Measurements from ENCODE around the gene NDP.

NDP gene

GRCh38 chrX:43973249-43974099 is at the start of gene NDP:
TSS of gene NDP (minus strand) at chrX:43973390. CDS start at chrX:43958645, 14,745 bp downstream.
- DNase-seq (ENCODE audit: low spot score): peak; percentile 13

GRCh38 chrX:44022964-44023363 is 49.8 kb upstream of the NDP start:
- no peak for DNase-seq (ENCODE audit: low spot score)

- no peak for DNase-seq (ENCODE audit: low spot score)
Observed at GRCh38 chrX:44020693-44021092, 47.5 kb upstream of the NDP start.

DNA sequence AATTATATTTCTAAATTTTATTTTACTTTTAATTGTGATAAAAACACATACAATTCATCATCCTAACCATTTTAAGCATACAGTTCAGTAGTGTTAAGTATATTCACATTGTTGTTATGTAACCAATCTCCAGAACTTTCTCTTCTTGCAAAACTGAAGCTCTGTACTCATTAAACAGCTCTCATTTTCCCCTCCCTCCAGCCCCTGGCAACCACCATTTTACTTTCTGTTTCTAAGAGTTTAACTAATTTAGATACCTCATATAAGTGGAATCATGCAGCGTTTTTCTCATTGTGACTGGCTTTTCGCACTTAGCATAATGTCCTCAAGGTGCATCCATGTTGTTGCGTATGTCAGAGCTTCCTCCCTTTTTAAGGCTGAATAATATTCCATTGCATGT is 46.7 kb upstream of the NDP start:
- no peak for DNase-seq (ENCODE audit: low spot score)

GRCh38 chrX:44017676-44018075 is 44.5 kb upstream of the NDP start:
- no peak for DNase-seq (ENCODE audit: low spot score)

GRCh38 chrX:44016906-44017305 is 43.7 kb upstream of the NDP start:
- no peak for DNase-seq (ENCODE audit: low spot score)

DNA sequence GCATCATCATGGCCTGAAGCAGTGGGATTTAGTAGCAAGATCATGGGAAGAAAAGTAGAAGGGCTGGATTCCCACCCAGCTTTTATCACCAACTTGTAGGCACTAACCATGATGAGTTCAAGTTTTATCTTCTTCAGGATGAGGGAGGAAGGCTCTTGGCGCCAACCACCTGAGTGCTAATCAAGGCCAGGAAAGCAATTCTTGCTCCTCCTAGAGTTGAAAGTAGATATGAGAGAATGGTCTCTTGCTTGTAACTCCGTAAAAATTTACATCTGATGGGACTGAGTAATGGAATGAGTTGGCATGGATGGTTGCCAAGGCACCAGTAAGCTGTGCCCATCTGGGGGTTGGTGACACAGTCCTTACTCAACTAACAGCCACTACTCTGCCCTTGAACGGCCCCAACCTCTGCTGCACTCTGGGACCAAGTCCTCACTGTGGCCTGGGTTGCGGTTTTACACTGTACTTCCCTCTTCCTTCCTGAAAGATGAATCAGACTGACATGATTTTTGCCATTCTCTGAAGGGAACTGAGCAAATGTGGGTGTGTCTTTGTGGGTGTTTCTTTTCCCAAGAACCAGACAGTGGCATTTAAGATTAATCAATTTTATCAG is 39.4 kb upstream of the NDP start:
- peak; percentile 63 for DNase-seq (ENCODE audit: low spot score)

DNA sequence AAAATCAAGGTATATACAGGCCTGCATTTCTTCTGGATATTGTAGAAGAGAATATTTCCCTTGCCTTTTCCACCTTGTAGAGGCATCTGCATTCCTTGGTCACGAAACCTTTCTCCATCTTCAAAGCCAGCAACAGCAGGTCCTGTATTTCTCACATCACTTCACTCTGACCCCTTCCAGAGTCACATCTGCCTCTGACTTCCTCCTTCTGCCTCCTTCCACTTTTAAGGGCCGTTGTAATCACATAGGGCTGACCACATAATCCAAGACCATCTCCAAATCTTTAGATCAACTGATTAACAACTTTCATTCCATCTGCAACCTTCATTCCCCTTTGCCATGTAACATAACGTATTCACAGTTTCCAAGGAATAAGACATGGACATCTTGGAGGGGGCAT is 38.3 kb upstream of the NDP start:
- no peak for DNase-seq (ENCODE audit: low spot score)

DNA sequence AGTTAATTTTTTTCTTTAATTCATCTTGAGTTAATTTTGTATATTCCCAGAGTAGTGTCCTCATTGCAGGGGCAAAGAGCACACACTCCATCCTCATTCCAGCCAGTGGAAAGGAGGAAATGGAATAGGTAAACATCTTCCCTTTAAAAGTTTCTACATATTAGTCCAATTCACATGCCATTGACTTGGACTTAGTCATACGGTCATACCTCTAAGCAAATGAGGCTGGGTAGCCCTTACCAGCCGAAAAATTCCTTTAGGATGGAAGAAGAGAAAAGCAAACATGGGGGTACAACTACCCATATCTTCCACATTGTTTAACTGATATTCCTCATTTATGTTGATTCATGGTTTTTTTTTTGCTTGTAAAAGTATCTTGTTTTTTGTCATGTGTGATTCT is 37.4 kb upstream of the NDP start:
- DNase-seq (ENCODE audit: low spot score): no peak

DNA sequence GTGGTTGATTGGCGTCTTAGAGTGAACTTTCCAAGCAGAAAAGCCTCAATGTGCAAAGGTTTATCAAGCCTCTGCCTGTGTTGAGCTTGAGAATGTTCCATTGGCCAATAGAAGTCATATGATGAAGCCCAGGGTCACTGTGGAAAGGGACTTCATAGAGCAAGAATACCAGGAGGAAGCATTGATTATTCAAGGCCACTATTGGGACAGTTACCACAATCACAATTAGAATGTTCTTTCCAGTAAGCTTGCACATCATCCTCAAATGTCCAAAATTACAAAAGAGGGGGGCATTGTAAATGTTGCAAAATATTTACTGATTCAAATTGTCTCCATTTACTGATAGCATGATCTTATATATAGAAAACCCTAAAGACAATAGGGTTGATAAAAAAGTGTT is 32.9 kb upstream of the NDP start:
- DNase-seq (ENCODE audit: low spot score): no peak

DNA sequence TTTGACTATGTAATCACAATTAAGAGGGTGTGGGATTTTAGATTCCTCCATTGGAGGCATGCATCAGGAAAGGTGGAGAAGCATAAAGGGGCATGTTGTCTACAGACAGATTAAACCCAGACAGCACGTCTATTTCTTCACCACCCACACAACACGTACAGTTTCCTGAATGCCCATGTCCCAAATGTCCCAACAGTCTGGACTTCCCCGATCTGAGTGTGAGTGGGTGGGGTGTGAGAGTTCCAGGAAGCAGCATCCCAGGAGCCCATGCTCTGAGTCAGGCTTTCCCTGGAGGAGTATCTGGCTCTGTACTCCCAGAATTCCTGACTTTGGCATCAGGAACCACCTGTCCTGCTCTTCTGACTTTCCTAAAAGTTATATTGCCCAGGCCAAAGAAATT is 30.8 kb upstream of the NDP start:
- peak; percentile 4 for DNase-seq (ENCODE audit: low spot score)

GRCh38 chrX:44002567-44002966 is 29.4 kb upstream of the NDP start:
- DNase-seq (ENCODE audit: low spot score): no peak

- no peak for DNase-seq (ENCODE audit: low spot score)
Observed at GRCh38 chrX:43998374-43998773, 25.2 kb upstream of the NDP start.

- DNase-seq (ENCODE audit: low spot score): no peak
Observed at GRCh38 chrX:43996491-43996890, 23.3 kb upstream of the NDP start.

DNA sequence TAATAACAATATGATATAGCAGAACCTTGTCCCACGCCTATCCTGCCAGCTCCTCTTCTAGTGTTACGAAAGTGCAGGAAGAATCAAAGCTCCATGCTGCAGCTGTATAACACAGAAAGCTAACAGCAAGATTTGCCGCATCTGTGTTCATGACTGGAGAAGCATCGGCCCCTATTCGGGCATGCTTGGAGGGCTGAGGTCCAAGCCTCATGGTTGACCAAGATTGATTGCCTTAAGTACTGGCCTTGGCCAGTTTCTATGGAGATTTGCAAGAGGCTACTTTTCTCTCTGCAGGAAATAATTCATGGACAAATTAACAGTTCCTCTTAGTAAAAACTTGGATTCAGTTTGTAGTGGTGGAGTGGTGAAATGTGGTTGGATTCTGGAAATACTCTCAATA is 12.9 kb upstream of the NDP start:
- no peak for DNase-seq (ENCODE audit: low spot score)

GRCh38 chrX:43985511-43985910 is 12.3 kb upstream of the NDP start:
- DNase-seq (ENCODE audit: low spot score): no peak

GRCh38 chrX:43978226-43978625 is 5.0 kb upstream of the NDP start:
- no peak for DNase-seq (ENCODE audit: low spot score)

GRCh38 chrX:43976205-43976604 is 3.0 kb upstream of the NDP start:
- DNase-seq (ENCODE audit: low spot score): no peak

DNA sequence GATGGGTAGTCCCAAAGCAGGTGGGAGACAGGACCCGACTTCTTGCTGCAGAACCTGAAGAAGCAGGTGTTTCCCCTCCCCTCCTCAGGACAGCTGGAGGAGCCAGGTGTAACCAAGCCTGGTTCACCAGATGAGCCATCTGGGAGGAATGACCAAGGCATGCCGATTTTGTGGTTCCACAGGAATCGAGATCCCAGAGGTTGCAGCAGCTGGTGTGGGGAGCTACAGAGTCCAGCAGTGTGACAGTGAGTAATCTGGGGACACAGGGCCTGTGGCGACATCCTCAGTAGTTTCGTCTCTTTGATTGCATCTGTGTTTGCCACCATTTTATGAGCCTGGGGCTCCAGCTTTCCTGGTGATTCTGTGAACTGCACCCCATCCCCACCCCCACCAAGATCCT is 2.6 kb upstream of the NDP start:
- DNase-seq (ENCODE audit: low spot score): no peak

DNA sequence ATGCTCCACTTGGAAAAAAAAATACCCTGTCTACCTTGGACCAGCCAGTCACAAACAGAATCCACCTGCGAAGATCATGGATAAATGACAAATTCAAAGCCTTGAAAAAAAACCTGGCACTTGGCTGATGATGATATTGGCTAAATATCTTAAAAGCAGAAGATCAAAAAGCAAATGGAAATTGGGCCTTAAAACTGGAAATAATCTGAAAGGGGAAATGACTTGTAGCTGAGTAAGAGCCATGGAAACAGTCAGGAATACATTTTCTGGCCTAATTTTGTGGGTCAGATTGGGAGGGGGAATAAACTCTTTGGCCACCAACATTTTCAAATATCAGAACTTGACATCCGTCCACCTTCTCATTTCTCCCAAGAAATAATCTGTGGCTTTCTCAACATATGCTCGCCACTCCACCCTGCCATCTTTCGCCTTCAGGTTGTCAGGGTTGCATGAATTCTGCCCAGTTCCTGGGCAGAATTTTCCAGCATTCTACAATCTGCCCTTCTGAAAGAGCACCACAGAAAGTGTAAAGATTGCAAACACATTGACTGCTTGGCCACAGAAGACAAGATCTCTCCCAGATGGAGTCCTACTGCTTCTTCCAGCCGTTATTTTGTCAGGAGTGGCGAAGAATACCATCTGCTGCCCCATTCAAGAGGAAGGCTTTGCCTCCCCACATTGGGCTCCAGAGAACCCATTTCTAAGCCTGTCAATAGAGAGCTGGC is 1.7 kb upstream of the NDP start:
- DNase-seq (ENCODE audit: low spot score): no peak

- no peak for DNase-seq (ENCODE audit: low spot score)
Observed at GRCh38 chrX:43974100-43974475, 898 bp upstream of the NDP start.

DNA sequence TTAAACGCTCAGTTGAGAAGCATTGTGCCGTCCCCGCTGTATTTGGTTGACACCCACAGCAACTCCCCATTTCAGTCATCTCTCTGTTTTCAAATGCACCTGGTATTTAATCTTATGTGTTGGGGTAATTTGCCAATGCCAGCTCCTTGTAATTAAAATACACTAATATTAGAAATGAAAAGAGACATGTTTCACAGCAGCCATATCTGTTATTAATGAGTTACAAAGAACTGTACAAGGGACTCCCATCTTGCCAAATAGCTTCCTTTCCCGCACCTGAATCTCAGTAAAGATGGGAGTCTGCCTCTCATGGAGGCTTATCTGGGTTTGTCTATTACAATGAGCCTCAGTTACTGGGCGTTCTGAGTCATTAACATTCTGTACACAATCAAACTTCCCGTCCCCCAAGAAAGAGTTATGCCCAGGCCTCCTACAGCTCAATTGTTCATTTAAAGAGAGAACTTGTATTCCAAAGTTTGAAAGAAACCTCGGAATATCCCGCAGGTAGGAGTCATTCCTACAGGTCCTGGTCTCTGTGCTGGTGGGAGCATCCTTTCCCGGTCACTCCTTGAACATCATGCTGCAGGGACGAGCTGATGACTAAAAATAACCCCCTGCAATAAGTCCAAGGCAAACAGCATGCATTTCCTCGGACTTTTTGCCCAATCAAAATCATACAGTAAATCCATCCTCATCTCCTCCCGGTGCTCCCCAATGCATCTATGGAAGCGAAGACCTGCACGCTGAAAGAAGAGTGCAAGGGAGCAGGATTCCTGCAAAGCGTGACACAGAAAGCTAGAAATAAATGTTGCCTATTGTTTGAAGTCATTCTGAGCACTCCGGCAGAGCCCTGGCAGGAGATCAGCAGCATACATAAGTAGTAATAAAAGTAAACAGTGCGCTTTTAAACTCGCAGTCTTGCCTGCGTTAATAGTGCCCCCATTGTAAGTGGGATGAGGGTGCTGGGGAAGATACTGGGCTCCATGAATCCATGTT is 926 bp downstream of the NDP start:
- DNase-seq (ENCODE audit: low spot score): no peak

Measured in AG20443 (cell line).